ENCODE results near the gene DIS3L. TPM values are rescaled to one million over a fixed set of nuclear protein-coding genes. Genes with fewer than 3 reads are reported as not detected.
A peak's percentile ranks its signal among the peaks of the same experiment; 100 is the strongest.
"Not testable (repeated sequence)": the region's sequence is repeated elsewhere in the genome, so short reads cannot be mapped to it uniquely, and the experiment has no call there.

DIS3L gene
- total RNA-seq, result 10 to 100 TPM; 22.2 to 31.5 TPM

DNA sequence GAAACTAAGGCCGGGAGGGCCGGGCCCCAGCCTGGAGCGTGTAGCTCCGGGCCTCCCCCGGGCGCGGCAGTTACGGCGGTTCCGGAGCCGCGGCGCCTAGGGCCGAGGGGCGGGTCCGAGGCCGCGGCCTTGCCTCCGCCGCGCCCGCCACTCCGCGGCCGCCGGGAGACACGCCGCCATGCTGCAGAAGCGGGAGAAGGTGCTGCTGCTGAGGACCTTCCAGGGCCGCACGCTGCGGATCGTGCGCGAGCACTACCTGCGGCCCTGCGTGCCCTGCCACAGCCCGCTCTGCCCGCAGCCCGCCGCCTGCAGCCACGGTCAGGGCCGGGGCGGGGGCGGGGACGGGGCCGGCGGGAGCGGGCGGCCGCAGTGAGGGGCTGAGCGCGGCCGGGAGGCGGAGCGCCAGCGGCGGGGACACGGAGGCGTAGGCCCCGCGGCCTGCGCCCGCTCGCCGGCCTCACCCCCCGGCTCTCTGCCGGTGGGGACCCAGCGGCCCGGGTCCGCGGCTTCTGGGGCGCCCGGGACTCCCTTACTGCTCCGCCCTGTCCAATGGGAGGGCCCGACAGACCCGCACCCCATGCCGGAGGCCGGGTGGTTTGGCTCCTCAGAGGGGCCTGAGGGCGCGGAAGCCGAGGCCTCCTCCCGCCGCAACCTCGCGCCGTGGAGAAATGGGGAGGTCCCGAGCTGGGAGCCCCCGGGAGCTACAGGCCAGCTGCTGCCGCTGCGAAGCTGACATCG, at the start of gene DIS3L:
DIS3L (plus strand) TSS at position 150 of the 738 bp plus-strand sequence; CDS start at position 179, 29 bp downstream.
- no peaks in the 10 kb centered on the region for H3K27me3 Mint-ChIP-seq (ENCODE audit: low read depth)
- ATAC-seq (replicated peaks in 1 of 2) (peak; percentile 83), DNase-seq (peak; percentile 74)
- H3K4me1 Mint-ChIP-seq (ENCODE audit: low read depth), result peaks cover 56% of the 10 kb centered on the region
- H3K27ac Mint-ChIP-seq, result peak within 1 kb of the TSS; percentile 98
- no peaks in the 10 kb centered on the region for H3K9me3 Mint-ChIP-seq
- H3K36me3 Mint-ChIP-seq (ENCODE audit: insufficient read depth in 2 of 2), result peaks cover 0 to 3% of the 10 kb centered on the region in 2 donors
- H3K4me3 Mint-ChIP-seq, result peak within 1 kb of the TSS; percentile 94 to 95

DNA sequence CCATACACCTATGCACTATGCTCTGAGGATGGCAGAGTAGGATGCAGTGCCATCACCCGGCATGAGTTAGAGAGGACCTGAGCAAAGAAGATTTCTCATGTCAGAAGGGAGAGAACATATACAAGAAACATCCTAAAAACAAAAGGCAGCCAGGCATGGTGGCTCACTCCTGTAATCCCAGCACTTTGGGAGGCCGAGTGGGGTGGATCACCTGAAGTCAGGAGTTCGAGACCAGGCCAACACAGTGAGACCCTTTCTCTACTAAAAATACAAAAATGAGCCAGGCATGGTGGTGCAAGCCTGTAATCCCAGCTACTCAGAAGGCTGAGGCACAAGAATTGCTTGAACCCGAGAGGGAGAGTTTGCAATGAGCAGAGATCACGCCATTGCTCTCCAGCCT, 47.5 kb upstream of the DIS3L start:
- peaks cover 30% of the 10 kb centered on the region for H3K27me3 Mint-ChIP-seq (ENCODE audit: low read depth)
- not testable (repeated sequence) for H3K4me3 Mint-ChIP-seq; H3K9me3 Mint-ChIP-seq; H3K27ac Mint-ChIP-seq; H3K36me3 Mint-ChIP-seq (ENCODE audit: insufficient read depth in 2 of 2); DNase-seq; ATAC-seq (replicated peaks in 1 of 2); H3K4me1 Mint-ChIP-seq (ENCODE audit: low read depth)

DNA sequence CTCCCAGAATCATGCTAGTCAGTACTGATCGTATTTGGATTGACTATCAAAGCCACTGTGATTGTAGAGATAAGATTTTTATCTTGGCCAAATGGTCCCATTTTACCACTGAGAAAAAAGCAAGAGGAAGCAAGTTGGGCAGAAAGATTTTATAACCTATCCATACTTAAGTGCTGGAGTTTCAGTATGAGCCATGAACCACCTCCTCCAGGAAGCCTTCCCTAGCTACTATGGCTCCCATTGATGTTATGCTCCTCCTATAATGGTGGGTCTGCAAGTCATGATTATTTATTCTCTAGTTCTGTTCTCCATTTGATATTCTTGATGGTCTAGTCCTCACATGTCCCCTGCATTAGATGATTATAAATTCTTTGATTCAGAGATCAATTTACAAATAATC, 46.4 kb upstream of the DIS3L start:
- peaks cover 40% of the 10 kb centered on the region for H3K27me3 Mint-ChIP-seq (ENCODE audit: low read depth)
- ATAC-seq (replicated peaks in 1 of 2) (no peak), DNase-seq (no peak)
- no peaks in the 10 kb centered on the region for H3K4me1 Mint-ChIP-seq (ENCODE audit: low read depth)
- H3K36me3 Mint-ChIP-seq (ENCODE audit: insufficient read depth in 2 of 2), result no peaks in the 10 kb centered on the region
- no peak overlapping the region for H3K27ac Mint-ChIP-seq
- H3K4me3 Mint-ChIP-seq, result no peak overlapping the region
- no peaks in the 10 kb centered on the region for H3K9me3 Mint-ChIP-seq

DNA sequence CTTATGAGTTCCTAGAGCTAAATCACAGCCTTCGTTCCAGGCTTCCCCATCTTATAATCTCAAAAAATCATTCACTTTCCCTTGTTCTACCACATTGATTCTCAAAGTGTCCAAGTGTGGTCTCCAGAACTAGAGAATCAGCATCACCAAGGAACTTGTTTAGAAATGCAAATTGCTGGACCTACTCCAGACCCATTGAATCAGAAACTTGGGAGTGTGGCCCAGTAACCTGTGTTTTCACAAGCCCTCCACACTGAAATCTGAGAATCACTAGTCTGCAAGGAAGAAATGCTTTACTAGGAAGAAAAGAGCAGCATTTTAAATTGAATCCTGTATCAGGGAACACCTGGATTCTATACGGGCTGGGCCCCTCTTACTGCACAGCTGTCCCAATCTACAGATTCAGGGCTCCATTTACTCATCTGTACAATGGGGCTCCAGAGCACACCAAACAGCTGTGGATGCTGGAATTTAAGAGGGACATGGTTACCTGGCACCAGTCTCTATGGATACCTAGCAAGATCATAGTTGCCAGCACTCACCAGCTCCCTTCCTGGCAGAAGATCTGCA, 43.7 kb upstream of the DIS3L start:
- no peak overlapping the region for H3K4me3 Mint-ChIP-seq
- ATAC-seq (replicated peaks in 1 of 2), result no peak
- H3K27ac Mint-ChIP-seq, result no peak overlapping the region

DNA sequence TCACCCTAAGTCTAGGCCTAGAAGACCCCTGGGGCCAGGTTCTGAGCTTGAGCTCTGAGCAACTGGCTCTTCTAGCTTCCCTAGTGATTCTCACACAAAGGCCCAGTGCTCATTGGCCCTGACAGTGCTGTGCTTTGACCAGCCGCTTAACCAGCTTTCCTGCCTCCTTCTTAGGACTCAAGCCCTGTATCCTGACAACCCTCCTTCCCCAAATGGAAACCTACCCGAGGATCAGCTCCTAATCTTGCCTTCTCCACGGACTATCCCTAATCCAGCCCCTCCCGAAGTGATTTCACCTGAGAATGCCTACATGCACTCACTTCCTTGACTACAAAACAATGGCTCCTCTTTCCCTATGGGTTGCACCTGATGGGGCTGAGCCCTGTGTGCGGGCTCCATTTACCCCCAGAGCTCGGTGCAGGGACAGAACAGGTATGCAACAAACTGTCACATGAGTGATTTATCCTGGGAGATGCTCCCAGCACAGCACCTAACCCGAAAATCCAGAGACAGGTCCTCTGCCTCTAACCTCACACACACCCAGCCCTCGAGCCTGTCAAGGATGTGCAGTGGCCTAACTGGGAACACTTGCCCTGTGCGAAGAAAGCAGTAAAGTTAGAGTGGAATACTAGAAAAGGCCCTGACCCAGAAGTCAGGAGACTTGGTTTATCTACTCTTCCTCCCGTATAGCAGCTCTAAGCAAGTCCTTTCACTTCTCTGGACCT, 42.1 kb upstream of the DIS3L start:
- H3K4me3 Mint-ChIP-seq, result peak overlapping the region; percentile 57 to 62
- ATAC-seq (replicated peaks in 1 of 2) (no peak), DNase-seq (no peak)
- H3K4me1 Mint-ChIP-seq (ENCODE audit: low read depth), result peaks cover 9% of the 10 kb centered on the region
- H3K27me3 Mint-ChIP-seq (ENCODE audit: low read depth), result peaks cover 68% of the 10 kb centered on the region
- no peaks in the 10 kb centered on the region for H3K9me3 Mint-ChIP-seq
- H3K27ac Mint-ChIP-seq, result no peak overlapping the region
- H3K36me3 Mint-ChIP-seq (ENCODE audit: insufficient read depth in 2 of 2), result peaks cover 0 to 3% of the 10 kb centered on the region in 2 donors

More for the DNA sequence above, 43.7 kb upstream of the DIS3L start:
- Mint-ChIP-seq H3K9me3 (no peaks in the 10 kb centered on the region), H3K36me3 (ENCODE audit: insufficient read depth in 2 of 2) (peaks cover 0 to 3% of the 10 kb centered on the region in 2 donors), H3K27me3 (ENCODE audit: low read depth) (peaks cover 52% of the 10 kb centered on the region), H3K4me1 (ENCODE audit: low read depth) (peaks cover 9% of the 10 kb centered on the region)
- no peak for DNase-seq

DNA sequence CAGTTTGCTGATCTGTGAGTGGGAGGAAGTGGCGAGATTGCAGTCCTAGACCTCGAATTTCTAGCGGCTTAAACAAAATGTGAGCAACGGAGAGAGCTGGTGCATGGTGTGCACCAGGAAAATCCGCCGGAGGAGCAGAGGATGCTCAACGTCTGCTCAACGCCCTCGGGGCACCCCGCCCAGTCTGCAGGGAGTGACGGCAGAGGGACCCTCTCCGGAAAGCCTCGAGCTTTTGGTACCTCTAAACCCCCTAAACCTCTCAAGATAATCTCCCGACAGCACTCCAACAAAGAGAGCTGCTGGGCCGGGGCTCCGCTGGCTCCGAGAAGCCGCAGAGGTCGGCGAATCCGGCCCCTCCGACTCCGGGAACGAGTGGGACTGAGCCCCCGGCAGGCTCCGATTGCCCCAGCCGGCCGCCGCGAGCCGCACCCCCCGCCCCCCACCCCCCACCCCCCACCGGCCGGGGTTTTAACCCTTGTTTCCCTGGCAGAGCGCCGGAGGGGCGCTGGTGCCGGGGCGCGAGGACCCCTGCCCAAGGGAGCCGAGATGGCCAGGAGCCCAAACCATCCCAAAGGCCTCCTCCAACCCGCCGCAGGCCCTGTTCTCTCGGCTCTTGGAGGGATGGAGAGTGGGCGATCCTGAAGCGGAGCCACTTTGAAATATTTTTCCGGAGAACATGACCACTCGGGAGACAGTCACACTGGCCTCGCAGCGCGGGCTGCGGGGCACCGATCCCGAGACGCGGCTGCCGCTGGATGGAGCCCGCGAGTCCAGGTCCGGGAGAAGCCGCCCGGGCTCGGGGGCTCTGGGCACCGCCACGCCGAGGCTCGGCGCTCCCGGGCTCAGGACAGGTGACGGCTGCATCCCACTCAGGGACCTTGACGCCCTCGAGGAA, 41.3 kb upstream of the DIS3L start:
- Mint-ChIP-seq H3K4me1 (ENCODE audit: low read depth) (peaks cover 9% of the 10 kb centered on the region), H3K27ac (no peak overlapping the region), H3K36me3 (ENCODE audit: insufficient read depth in 2 of 2) (peaks cover 0 to 3% of the 10 kb centered on the region in 2 donors), H3K9me3 (no peaks in the 10 kb centered on the region), H3K4me3 (peak overlapping the region; percentile 82 to 83), H3K27me3 (ENCODE audit: low read depth) (peaks cover 76% of the 10 kb centered on the region)
- DNase-seq (peak; percentile 68 to 72), ATAC-seq (replicated peaks in 1 of 2) (peak; percentile 80 to 84)

DNA sequence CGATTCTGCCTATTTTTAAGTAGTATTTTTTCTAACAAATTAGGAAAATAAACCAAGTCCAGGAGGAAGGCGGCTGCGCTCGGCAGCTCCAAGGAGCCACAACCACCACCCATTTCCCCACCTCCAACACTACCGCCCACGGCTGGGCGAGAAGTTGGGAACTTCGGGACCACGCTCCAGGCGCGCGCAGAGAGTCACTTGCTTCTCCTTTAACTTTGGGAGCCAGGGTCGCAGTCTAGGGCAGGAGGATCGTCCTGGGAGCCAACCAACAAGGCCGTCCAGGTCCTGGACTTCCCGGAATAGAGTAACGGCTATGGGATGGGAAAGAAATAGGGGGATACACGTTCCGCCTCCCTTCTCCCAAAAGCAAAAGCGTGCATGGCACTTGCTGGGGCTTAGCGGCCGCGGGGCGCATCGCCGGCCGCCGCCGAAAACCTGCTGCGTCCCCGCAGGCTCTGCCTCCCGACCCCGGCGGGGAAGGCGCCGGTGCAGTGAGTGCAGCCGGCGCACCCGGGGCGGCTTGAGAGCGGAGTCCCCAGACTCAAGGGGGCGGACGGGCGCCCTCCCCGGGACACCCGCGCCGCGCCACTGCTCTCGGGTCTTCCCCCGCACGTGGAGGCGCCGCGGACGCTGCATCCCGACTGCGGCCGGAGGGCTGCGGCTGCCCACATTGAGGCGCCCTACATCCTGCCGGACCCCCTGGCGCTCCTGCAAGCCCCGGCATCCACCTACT, 40.5 kb upstream of the DIS3L start:
- Mint-ChIP-seq H3K9me3 (no peaks in the 10 kb centered on the region), H3K36me3 (ENCODE audit: insufficient read depth in 2 of 2) (peaks cover 0 to 3% of the 10 kb centered on the region in 2 donors), H3K4me1 (ENCODE audit: low read depth) (peaks cover 9% of the 10 kb centered on the region), H3K4me3 (peak overlapping the region; percentile 82 to 83), H3K27ac (no peak overlapping the region), H3K27me3 (ENCODE audit: low read depth) (peaks cover 82% of the 10 kb centered on the region)
- ATAC-seq (replicated peaks in 1 of 2) (peak; percentile 51 to 59), DNase-seq (peak; percentile 34 to 39)

DNA sequence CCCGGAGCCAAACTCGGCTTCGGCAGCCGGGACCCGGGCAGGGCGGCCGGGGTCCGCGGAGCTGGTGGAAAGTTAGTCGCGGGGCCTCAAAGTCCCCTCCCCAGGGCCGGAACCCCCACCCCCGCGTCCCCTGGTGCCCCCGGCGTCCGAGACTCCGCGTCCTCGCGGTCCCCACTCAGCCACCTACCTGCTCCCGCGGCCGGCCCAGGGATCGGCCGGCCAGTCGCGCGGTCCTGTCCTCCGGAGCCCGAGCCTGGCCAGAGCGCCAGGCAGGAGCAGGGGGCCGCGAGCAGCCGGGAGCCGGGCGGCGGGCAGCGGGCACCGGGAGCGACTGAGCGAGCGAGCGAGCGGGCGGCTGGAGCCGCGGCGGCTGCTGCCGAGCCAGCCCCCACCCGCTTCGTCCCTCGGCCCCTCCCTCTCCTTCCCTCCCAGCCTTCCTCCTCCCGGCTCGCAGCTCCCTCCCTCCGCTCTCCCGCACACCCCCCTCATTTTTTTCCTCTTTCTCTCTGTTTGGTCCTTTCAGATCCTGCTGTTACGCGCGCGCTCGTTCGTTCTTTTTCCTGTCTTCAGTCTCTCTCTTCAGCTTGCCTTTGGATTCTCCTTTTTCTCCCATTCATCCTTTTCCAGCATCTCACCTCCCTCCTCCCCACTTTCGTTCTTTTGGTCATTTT, 39.8 kb upstream of the DIS3L start, which contains the start of gene MEGF11:
MEGF11 (minus strand) TSS at position 333 of the 671 bp plus-strand sequence. CDS start 125,347 bp downstream, outside the sequence.
- ATAC-seq (replicated peaks in 1 of 2), result peak; percentile 19 to 32

DNA sequence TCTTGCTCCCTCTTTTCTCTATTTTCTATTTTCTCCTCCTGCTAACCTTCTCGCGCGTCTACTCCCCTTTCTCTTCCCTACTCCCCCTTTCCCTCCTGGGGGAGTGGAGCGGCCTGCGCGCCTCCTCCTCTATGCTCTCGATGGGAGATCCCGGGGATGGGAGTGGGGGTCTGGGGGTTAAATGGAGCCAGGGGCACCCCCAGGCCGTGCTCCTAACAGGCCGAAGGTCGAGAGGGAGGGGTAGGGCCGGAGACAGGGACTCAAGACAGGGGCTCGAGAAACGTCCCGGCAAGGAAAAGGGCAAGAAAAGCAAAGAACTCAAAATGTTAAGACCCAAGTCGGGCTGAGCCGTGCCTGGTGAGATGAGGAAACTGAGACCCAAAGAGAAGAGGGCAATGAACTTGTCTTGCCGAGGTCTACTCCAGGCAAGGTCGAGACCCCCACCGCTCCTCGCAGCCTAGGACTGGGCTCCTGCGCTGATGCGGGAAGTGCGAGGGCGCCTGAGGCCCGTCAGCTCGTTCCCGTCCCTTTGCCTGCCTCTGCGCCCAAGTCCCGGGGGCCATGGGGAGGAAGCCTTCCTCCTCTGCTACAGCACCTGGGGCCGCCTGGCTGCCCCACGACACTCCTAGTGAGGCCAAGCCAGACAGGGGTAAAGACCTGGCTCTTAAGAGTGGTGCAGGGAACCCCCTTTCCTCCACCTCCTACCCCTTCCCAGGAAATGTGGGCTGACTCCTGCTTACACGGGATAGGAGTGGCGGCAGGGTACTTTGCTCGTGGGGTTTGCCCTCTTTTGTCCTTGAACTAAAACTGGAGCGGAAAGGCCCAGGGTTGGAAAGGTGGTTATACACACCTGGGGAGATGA, 39.0 kb upstream of the DIS3L start:
- DNase-seq (peak in 1 of 2 donors; percentile 4), ATAC-seq (replicated peaks in 1 of 2) (no peak)
- Mint-ChIP-seq H3K9me3 (no peaks in the 10 kb centered on the region), H3K4me3 (peak overlapping the region; percentile 79 to 82), H3K36me3 (ENCODE audit: insufficient read depth in 2 of 2) (peaks cover 0 to 3% of the 10 kb centered on the region in 2 donors), H3K27ac (no peak overlapping the region), H3K4me1 (ENCODE audit: low read depth) (peaks cover 9% of the 10 kb centered on the region), H3K27me3 (ENCODE audit: low read depth) (peaks cover 69% of the 10 kb centered on the region)

More for the DNA sequence above, 39.8 kb upstream of the DIS3L start, which contains the start of gene MEGF11:
- Mint-ChIP-seq H3K27ac (no peak within 1 kb of the TSS), H3K4me1 (ENCODE audit: low read depth) (peaks cover 9% of the 10 kb centered on the region), H3K4me3 (peak within 1 kb of the TSS; percentile 82 to 83), H3K36me3 (ENCODE audit: insufficient read depth in 2 of 2) (peaks cover 0 to 3% of the 10 kb centered on the region in 2 donors), H3K9me3 (no peaks in the 10 kb centered on the region), H3K27me3 (ENCODE audit: low read depth) (peaks cover 77% of the 10 kb centered on the region)
- peak in 1 of 2 donors; percentile 5 for DNase-seq

DNA sequence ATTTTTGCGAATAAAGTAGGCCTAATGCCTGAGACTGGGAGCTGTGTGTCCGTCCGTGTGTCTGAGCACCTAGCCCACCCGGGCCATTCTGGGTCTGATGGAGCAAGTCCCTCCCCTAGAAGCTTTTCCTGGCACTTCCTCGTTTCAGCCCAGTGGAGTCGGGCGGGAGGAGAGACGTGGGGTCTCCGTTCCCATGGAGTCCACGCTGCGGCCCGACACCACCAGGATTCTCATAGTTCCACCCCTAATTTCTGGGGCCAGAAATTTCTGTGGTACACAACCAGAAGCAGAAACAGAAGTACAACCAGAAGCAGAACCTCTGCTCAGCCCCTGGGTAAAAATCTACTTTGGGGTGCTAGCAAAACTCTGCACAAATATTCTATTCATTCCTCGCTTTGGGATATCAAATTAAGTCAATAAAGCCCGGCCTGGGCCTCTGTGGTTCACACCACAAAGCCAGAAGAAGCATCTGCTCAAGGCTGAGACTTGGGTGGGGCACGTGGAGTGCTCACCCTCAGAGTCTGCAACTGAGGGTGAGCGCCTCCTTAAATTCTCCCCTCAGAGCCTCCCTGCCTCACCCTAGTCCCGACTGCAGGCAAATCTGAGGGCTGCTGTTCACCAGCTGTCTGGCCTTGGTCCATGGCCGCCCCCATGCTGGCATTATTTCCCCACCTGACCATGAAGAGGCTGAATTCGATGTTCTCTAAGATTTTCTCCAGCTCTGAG, 38.3 kb upstream of the DIS3L start:
- peaks cover 61% of the 10 kb centered on the region for H3K27me3 Mint-ChIP-seq (ENCODE audit: low read depth)
- no peaks in the 10 kb centered on the region for H3K9me3 Mint-ChIP-seq
- H3K27ac Mint-ChIP-seq, result no peak overlapping the region
- DNase-seq, result no peak
- peaks cover 0 to 3% of the 10 kb centered on the region in 2 donors for H3K36me3 Mint-ChIP-seq (ENCODE audit: insufficient read depth in 2 of 2)
- ATAC-seq (replicated peaks in 1 of 2), result no peak
- peak overlapping the region in 1 of 2 donors; percentile 52 for H3K4me3 Mint-ChIP-seq
- H3K4me1 Mint-ChIP-seq (ENCODE audit: low read depth), result peaks cover 9% of the 10 kb centered on the region

Measured in activated T-cell treated with anti-CD3 and anti-CD28 coated beads, Interleukin-2, amount 50 U/mL, for 72 hours (primary cell).